HG02678 (cell line): ENCODE data around the gene ACTR1B.
"Not testable (repeated sequence)": the region's sequence is repeated elsewhere in the genome, so short reads cannot be mapped to it uniquely, and the experiment has no call there.

Experiments used
- ATAC-seq: cut with Tn5 transposase; IDR thresholded peaks from one replicate; pipeline ENCODE4 v1.9.1; 2021; ENCODE audit warnings: mild to moderate bottlenecking, moderate library complexity; ENCODE audit not compliant: unreplicated experiment

ACTR1B gene

GRCh38 chr2:97618939-97619827, 44.7 kb downstream of the ACTR1B start:
- not testable (repeated sequence) for ATAC-seq

- no peak for ATAC-seq
Observed at GRCh38 chr2:97617911-97618310, 45.9 kb downstream of the ACTR1B start.

- ATAC-seq: not testable (repeated sequence)
Observed at GRCh38 chr2:97615746-97616145, 48.1 kb downstream of the ACTR1B start.

- not testable (repeated sequence) for ATAC-seq
Observed at GRCh38 chr2:97611895-97612294, 51.9 kb downstream of the ACTR1B start.

- ATAC-seq: not testable (repeated sequence)
Observed at GRCh38 chr2:97608745-97609144, 55.1 kb downstream of the ACTR1B start.
